SKM-1 treated with dmso at 0.1 percent for 144 hours (cell line): ENCODE results near the gene NES.
A peak's percentile ranks its signal among the peaks of the same experiment; 100 is the strongest.

Source experiments
- DNase-seq: peaks from one replicate; lab custom pipeline; 2025; ENCODE audit not compliant: unreplicated experiment; lab: John Stamatoyannopoulos, UW

Gene NES

DNA sequence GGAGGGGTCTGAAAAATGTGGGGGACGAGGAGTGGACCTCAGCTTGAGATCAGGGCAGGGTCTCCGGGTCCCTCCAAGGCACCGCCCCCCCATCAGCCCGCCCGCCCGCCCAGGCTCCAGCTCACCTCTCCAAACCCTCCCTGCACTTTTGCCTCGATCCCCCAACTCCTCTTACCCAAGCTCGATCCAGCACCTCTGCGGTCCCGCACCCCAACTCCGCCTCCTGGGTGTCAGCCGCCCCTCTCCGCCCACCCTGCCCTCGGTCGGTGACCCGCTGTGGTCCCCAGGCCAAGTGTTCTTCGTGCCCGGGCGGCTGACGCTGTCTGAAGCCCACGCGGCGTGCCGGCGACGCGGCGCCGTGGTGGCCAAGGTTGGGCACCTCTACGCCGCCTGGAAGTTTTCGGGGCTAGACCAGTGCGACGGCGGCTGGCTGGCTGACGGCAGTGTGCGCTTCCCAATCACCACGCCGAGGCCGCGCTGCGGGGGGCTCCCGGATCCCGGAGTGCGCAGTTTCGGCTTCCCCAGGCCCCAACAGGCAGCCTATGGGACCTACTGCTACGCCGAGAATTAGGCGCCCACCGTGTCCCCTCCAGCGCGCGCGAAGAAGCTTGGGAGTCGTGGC is 52.3 kb downstream of the NES start:
- no peak for DNase-seq

- peak; percentile 34 for DNase-seq
Measured at GRCh38 chr1:156623946-156624813, 53.0 kb downstream of the NES start.

GRCh38 chr1:156622581-156623297 is 54.5 kb downstream of the NES start:
- no peak for DNase-seq

DNA sequence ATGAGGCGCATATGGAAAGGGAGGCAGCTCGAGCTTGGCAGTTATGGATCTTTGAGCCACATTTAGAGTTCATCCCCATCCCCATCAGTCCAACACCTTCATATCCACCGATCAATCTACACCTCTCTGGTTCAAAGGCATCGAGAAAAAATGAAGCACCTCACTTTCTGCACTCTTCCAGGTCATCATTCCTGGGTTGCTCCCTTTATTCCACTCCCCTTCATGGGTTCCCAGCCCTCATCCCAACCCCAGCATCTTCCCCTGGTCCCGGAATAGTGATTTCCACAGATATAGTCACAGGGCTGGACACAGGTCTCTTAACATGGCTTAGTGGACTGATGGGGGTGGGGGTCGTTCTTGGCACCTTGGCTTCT is 57.6 kb downstream of the NES start:
- no peak for DNase-seq

- DNase-seq, result peak; percentile 34
Measured at GRCh38 chr1:156618853-156619581, 58.2 kb downstream of the NES start, which contains the start of gene HAPLN2. TSS of gene HAPLN2 (plus strand) at chr1:156619415. CDS start at chr1:156623491, 4,076 bp downstream.
